ENCODE data around the gene TNC. TPM values are rescaled to one million over a fixed set of nuclear protein-coding genes. Genes with fewer than 3 reads are reported as not detected.
A peak's percentile ranks its signal among the peaks of the same experiment; 100 is the strongest.

Gene TNC
- total RNA-seq (2021; fragmentation: NEBNext Ultra II Directional; extraction: Animal tissue kit (Norgen Biotek cat#: 25700)) = 10 to 100 TPM; 51.6 to 86.3 (median 70.4) TPM
- long read RNA-seq, full-length matches to known transcripts = 1 of 16 reads
- long read RNA-seq, partial matches to known transcripts = 8 of 16 reads
- long read RNA-seq, other reads (novel, unspliced or antisense) = 7 of 16 reads

- DNase-seq = peak; percentile 77
- peaks cover 67% of the 10 kb centered on the region for H3K4me1 Mint-ChIP-seq (ENCODE audit: low read depth)
- peaks cover 2% of the 10 kb centered on the region; the same call in 1 of the 2 replicates for H3K27me3 Mint-ChIP-seq (ENCODE audit: insufficient read depth)
- H3K9me3 Mint-ChIP-seq = no peaks in the 10 kb centered on the region
- H3K4me3 Mint-ChIP-seq = peak within 1 kb of the TSS; percentile 92
- no peak for TF ChIP-seq CTCF (IDR thresholded peaks at IDR 0.05)
- peaks cover 17% of the 10 kb centered on the region for H3K36me3 Mint-ChIP-seq (ENCODE audit: low read depth)
- H3K27ac Mint-ChIP-seq = peak within 1 kb of the TSS; percentile 73
These were observed at the start of gene TNC for GRCh38 chr9:115117999-115118878. Gene TNC, minus strand, starts transcription at chr9:115118157. Its CDS starts 27,139 bp downstream, at chr9:115091018.

GRCh38 chr9:115167175-115167574 is 49.2 kb upstream of the TNC start:
- H3K4me3 Mint-ChIP-seq = peak overlapping the region; percentile 3; the same call in 1 of the 2 replicates
- H3K4me1 Mint-ChIP-seq (ENCODE audit: low read depth) = peaks cover 85% of the 10 kb centered on the region
- peak overlapping the region; percentile 48 for H3K27ac Mint-ChIP-seq
- peaks cover 10% of the 10 kb centered on the region; the same call in 1 of the 2 replicates for H3K36me3 Mint-ChIP-seq (ENCODE audit: low read depth)
- no peaks in the 10 kb centered on the region for H3K9me3 Mint-ChIP-seq
- peak; percentile 78 for DNase-seq
- H3K27me3 Mint-ChIP-seq (ENCODE audit: insufficient read depth) = no peaks in the 10 kb centered on the region; the same call in 1 of the 2 replicates
- TF ChIP-seq CTCF (IDR thresholded peaks at IDR 0.05) = no peak

GRCh38 chr9:115165233-115165632 is 47.3 kb upstream of the TNC start:
- peaks cover 87% of the 10 kb centered on the region for H3K4me1 Mint-ChIP-seq (ENCODE audit: low read depth)
- H3K36me3 Mint-ChIP-seq (ENCODE audit: low read depth) = peaks cover 10% of the 10 kb centered on the region; the same call in 1 of the 2 replicates
- no peak overlapping the region for H3K27ac Mint-ChIP-seq
- H3K27me3 Mint-ChIP-seq (ENCODE audit: insufficient read depth) = no peaks in the 10 kb centered on the region; the same call in 1 of the 2 replicates
- H3K9me3 Mint-ChIP-seq = no peaks in the 10 kb centered on the region
- no peak for DNase-seq
- no peak for TF ChIP-seq CTCF (IDR thresholded peaks at IDR 0.05)
- H3K4me3 Mint-ChIP-seq = no peak overlapping the region

GRCh38 chr9:115164511-115164974 is 46.6 kb upstream of the TNC start:
- Mint-ChIP-seq H3K4me3 (peak overlapping the region; percentile 8; the same call in 1 of the 2 replicates), H3K4me1 (ENCODE audit: low read depth) (peaks cover 81% of the 10 kb centered on the region), H3K9me3 (no peaks in the 10 kb centered on the region), H3K36me3 (ENCODE audit: low read depth) (peaks cover 10% of the 10 kb centered on the region; the same call in 1 of the 2 replicates), H3K27me3 (ENCODE audit: insufficient read depth) (no peaks in the 10 kb centered on the region), H3K27ac (no peak overlapping the region; the same call in 1 of the 2 replicates)
- peak; percentile 18 for DNase-seq
- TF ChIP-seq CTCF (IDR thresholded peaks at IDR 0.05) = no peak

- Mint-ChIP-seq H3K36me3 (ENCODE audit: low read depth) (peaks cover 10% of the 10 kb centered on the region; the same call in 1 of the 2 replicates), H3K27ac (no peak overlapping the region), H3K4me1 (ENCODE audit: low read depth) (peaks cover 85% of the 10 kb centered on the region), H3K4me3 (no peak overlapping the region), H3K9me3 (no peaks in the 10 kb centered on the region), H3K27me3 (ENCODE audit: insufficient read depth) (no peaks in the 10 kb centered on the region)
- no peak for DNase-seq
- no peak for TF ChIP-seq CTCF (IDR thresholded peaks at IDR 0.05)
These were observed 45.0 kb upstream of the TNC start for GRCh38 chr9:115162946-115163345.

Measured in HFFc6 (cell line).